Right lobe of liver (tissue), 4 donors: ENCODE data around the gene NOTCH1.

Source experiments
- CTCF ChIP-seq, 4 donors: fragments of 200-600 bp in 3 of 4; fragments of 450-650 bp in 1 of 4; IDR thresholded peaks; one replicate each; pipeline versions ENCODE4 v1.5.1 to v1.8.0; 2016 to 2022; ENCODE audit warnings: antibody characterized with exemption in 4 of 4, mild to moderate bottlenecking in 2 of 4
- POLR2A ChIP-seq: fragments of 450-650 bp; IDR thresholded peaks from one replicate; pipeline ENCODE4 v1.6.1; 2017; ENCODE audit warnings: antibody characterized with exemption, mild to moderate bottlenecking
- donor health status: DM: no; HTN: no; CAD: no.
- donor health status: DM: no; HTN: no; CAD: no.
- donor health status: DM: no; HTN: yes; CAD: no.

GRCh38 chr9:136526625-136527066 is 19.2 kb downstream of the NOTCH1 start:
- TF ChIP-seq CTCF (IDR thresholded peaks at IDR 0.05) (no peak), POLR2A (no peak)
